ENCODE results near the gene UTP15. TPM values are rescaled to one million over a fixed set of nuclear protein-coding genes. Genes with fewer than 3 reads are reported as not detected.

Gene UTP15
- total and polyA plus RNA-seq, 10 of the 15 experiments (the other 5 are each of a cell fraction or from before 2014, with no cell fraction given), result 22.5 to 39.4 (median 29.6) TPM

- TF ChIP-seq BHLHE40 (IDR thresholded peaks at IDR 0.05; ENCODE audit: borderline replicate concordance in 1 of 2, low read depth in 2 of 2, low read length in 1 of 2) (no peak), REST (IDR thresholded peaks at IDR 0.05; ENCODE audit: low read depth, low read length) (no peak)
These were observed 50.4 kb downstream of the UTP15 start (continued) for GRCh38 chr5:73615947-73616346.

GRCh38 chr5:73617510-73618279 is 52.2 kb downstream of the UTP15 start:
- TF ChIP-seq KDM1A (IDR thresholded peaks at IDR 0.05; ENCODE audit: borderline replicate concordance) (no peak), MLLT1 (IDR thresholded peaks at IDR 0.05) (peak; percentile 78), RBBP5 (conservative IDR thresholded peaks at IDR 0.05) (no peak), BHLHE40 (IDR thresholded peaks at IDR 0.05; ENCODE audit: borderline replicate concordance in 1 of 2, low read depth in 2 of 2, low read length in 1 of 2) (peak; percentile 48 to 60; a peak in 2 of 4 replicates)
- no peaks in the 10 kb centered on the region for H3K9me3 ChIP-seq (replicated peaks; ENCODE audit: control insufficient read depth, insufficient read depth, low read length)
- peak; percentile 86 for ATAC-seq
- no peak overlapping the region; the same call in 1 of the 2 replicates for H3K27ac ChIP-seq (ENCODE audit: control insufficient read depth, insufficient read depth)
- peak overlapping the region; percentile 12; the same call in 1 of the 2 replicates for H3K4me3 ChIP-seq
- DNase-seq (ENCODE audit: low read depth, low spot score), result no peak
- ChIA-PET POLR2A (no interaction called here), RAD21 (ENCODE audit: unreplicated experiment) (interaction anchor here (0.6 to 1.4 kb wide), 4 partner anchors 20 to 174 kb away, joined by 3 read pairs; no protein-coding TSS in a partner anchor), CTCF (interaction anchor here (1.0 to 1.6 kb wide), 3 partner anchors 16 to 165 kb away, joined by 3 to 5 read pairs (median 5); no protein-coding TSS in a partner anchor), SMC1A (ENCODE audit: uncharacterized antibody, unreplicated experiment) (interaction anchor here (0.6 to 2.1 kb wide), 9 partner anchors 8 to 72 kb away, joined by 3 to 5 read pairs (median 3); partner anchors contain the start of gene ARHGEF28)
- no peaks in the 10 kb centered on the region for H3K27me3 ChIP-seq (replicated peaks in 1 of 2; ENCODE audit: control insufficient read depth in 2 of 2, insufficient read depth in 2 of 2, low read length in 1 of 2)
- no peak for FAIRE-seq
- intact Hi-C loops (cut with micrococcal nuclease; ENCODE audit: unreplicated experiment), result no loop called here
- H3K36me3 ChIP-seq (ENCODE audit: control insufficient read depth in 2 of 2, insufficient read depth in 2 of 2, low read length in 1 of 2), result no peaks in the 10 kb centered on the region
- BruUV-seq (replicated peaks), result no TSS peak
- H2AFZ ChIP-seq (ENCODE audit: control insufficient read depth, low read depth, low read length), result peak overlapping the region; percentile 78
- in situ Hi-C loops (cut with MboI), result no loop called here
- H4K20me1 ChIP-seq (ENCODE audit: control insufficient read depth, insufficient read depth), result no peaks in the 10 kb centered on the region
- no peak overlapping the region for H3K9ac ChIP-seq (ENCODE audit: control insufficient read depth, insufficient read depth, low read length)
- H3K79me2 ChIP-seq (ENCODE audit: control insufficient read depth, insufficient read depth, low read length), result no peaks in the 10 kb centered on the region
- WGBS (ENCODE audit: insufficient coverage, insufficient replicate concordance, low lambda C conversion rate, missing lambda C conversion rate), result 54% methylated on average over 9 of the region's 9 CpGs
- H3K4me1 ChIP-seq (ENCODE audit: control insufficient read depth, insufficient read depth, low read length), result peaks cover 7% of the 10 kb centered on the region
- peak overlapping the region; percentile 62 for H3K4me2 ChIP-seq (ENCODE audit: control insufficient read depth, insufficient read depth)

Data from GM12878 (cell line).